CD4-positive, alpha-beta T cell treated with Interleukin-15 for 4 hours (primary cell): ENCODE results near the gene CKB.

Source experiments
- DNase-seq: peaks from one replicate; pipeline ENCODE4 v3.0.0-alpha.2; 2020; ENCODE audit warnings: low spot score

The CKB gene

DNA sequence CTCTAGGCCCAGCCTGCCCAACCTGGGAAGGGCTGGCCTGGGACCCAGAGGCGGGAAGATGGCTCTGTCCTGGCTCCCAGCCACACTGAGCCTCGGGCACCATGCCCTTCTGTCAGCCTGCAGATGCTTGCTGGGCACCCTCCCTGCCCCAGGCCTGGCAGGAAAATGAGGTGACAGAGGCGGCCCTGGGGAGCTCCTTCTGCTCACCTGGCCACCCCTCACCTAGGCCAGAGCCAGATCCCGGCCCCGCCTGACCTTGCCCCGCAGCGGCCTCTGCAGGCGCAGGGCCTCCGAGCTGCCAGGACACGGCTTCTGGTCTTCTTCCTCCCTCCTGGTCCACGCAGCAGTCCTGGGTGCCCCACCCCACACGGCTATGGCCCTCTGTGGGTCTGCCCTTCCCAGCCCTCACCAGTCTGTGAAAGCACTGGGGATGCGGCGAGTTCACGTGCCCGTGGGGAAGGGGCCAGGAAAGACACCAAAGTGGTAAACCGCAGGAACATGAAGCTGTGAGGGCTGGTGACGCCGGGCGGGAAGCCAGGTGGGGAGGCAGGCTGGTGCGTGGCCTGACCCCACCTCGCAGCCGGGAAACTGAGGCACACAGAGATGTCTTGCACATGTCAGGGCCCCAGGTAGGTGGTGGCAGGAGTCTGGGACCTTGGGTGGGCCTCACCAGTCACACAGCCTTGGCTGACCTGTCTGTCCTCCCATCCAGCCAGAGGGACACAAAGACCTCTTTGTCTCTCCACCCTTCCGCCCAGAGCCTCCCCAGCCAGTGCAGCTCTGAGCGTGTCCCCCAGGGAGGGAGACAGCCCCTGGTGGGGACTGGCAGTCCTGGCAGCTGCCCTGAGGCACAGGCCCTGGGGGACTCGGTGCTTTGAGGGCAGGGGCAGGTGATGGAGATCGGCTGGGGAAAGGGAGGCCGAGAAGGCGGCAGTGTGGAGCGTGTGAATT lies 27.0 kb upstream of the CKB start:
- DNase-seq, result no peak

DNA sequence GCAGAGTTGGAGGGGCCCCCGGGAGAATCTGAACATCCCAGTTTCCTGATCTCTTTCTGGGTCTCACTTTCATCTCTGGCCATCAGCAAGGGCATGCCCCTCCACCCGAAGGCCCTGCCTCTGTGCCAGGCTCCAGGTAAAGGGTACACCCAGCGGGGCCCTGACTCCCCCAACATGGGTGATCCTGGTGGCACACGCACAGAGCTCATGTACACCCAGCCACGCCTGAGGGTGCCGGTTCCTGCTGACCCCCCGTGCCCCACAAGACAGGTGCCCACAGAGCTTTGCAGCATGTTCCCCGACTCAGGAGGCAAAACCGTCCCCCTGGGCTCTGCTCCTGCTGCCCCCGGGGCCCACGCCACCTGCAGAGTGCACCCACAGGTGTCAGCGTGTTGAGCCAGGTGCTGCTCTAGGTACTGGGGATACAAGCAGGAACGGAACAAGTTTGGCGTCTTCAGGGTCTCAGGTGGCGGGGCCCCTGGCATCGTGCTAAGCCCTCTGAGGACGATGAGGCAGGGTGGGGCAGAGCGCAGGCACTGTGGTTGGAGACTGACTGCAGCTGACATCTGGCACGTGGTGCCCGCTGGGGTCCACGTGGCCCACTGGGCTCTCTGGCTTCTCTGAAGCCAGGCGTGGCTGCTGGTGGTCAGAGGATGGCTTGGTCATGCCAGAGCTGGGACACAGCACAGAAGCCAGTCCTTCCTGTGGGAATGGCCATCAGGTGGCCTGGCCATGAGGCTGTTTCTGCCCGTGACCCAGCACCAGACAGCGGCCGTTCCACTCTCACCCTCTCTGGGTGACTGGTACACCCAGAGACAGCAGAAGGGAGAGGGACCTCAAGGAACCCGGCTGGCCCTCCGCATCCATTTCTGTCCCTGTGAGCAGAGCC lies 26.1 kb upstream of the CKB start:
- no peak for DNase-seq

DNA sequence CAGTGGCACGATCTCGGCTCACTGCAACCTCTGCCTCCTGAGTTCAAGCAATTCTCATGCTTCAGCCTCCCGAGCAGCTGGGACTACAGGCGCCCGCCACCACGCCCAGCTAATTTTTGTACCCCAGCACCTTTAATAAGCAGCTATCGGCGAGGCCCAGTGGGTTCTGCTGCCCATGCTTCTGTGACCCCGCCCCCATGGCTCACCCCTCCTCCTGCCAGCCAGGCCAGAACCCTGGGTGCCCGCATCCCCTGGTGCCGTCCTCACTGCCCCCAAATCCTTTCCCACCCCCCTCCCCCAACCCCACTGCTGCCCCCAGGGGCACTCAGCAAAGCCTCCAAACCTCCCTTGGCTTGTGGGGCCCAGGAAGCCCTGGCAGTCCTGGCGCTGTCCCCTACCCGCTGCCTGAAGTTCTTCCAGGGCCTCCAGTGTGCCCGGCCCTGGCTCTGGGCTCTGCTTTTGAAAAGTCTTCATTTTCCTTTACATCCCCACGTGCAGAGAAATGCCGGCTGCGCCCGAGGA lies 25.4 kb upstream of the CKB start:
- no peak for DNase-seq

DNA sequence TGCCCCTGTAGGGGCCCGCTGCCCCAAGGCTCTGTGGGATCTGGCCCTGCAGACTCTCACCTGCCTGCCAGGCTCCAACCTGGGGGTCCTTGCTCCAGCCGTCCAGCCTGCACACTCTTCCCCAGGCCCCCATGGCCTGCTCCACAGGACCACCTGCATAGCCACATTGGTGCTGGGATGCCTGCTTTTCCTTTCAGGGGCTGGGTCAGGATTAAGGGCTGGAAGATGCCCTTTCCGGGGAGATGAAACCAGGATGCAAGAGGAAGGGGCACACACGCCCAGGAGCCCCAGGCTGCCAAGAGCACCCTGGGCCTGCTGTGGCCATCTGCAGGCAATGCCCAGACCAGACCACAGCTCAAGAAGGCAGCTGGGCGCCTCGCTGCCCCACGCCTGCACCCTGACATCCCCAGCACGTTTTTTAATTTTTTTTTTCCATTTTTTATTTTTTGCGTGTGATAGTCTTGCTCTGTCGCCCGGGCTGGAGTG lies 24.9 kb upstream of the CKB start:
- DNase-seq, result no peak

DNA sequence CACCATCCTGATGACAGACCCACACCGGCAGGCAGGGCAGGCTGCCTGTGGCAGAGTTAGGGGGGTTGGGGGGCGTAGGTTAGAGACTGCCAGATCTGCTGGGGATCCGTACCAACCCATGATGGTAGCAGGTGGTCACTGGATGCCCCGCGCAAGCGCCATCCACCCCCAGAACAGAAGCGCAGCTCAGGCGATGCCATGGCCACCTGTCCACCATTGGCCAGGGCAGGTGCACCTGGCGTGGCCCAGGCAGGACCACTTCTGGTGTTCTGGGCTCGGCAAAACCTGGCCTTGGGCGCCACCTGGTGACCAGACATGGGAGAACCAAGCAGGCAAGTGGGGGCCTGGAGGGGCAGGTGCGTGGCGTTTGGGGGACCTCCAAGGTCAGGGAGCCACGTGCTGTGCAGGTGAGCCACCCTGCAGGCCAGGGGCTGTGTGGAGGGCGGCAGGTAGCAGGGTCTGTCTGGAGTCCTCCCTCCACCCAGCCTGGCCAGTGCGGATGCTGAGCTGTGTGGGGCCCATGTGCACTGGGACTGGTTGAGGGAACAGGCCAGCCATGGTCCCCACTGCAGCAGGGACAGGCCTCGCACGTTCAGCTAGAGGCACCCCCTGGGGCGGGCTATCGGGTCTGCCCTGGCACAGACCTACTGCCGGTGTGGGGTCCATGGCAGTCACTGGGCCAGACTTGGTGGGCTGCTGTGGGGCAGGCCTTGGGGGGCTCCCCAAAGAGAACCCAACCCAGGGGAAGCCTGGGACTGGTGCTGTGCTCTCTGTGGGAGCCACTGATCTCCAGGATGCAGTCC lies 24.2 kb upstream of the CKB start:
- peak; percentile 75 for DNase-seq

DNA sequence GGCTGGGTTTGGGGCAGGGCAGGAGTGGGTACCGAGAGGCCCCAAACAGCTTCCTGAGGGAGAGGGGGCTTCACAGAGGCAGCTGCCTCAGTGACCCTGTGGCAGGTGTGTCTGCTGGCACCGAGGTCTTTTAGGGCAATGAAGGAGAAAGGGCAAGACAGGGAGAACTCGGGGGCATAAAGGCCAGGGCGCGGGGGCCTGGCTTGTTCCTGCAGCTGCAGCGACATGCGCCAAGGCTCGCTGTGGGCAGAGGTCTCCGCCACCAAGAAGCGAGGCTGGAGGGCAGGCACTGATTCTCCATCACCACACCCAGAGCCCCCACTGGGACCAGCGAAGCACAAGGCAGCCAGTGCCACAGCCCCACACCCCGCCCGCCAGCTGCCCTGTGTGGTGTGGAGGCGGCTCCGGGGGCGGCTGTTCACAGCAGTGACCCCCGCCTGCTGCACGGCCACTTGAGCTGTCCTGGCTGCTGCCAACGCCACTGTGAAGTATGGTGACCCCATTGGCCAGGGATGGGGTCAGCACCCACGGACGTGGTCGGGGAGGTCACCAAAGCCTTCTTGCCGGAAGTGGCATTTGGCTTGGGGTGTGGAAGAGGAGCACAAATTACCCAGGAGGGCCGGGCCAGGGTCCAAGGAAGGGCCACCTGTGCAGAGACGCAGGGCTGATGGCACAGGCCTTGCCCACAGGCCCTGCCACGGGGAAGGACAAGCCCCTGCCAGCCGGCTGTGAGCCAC lies 23.5 kb upstream of the CKB start:
- no peak for DNase-seq

DNA sequence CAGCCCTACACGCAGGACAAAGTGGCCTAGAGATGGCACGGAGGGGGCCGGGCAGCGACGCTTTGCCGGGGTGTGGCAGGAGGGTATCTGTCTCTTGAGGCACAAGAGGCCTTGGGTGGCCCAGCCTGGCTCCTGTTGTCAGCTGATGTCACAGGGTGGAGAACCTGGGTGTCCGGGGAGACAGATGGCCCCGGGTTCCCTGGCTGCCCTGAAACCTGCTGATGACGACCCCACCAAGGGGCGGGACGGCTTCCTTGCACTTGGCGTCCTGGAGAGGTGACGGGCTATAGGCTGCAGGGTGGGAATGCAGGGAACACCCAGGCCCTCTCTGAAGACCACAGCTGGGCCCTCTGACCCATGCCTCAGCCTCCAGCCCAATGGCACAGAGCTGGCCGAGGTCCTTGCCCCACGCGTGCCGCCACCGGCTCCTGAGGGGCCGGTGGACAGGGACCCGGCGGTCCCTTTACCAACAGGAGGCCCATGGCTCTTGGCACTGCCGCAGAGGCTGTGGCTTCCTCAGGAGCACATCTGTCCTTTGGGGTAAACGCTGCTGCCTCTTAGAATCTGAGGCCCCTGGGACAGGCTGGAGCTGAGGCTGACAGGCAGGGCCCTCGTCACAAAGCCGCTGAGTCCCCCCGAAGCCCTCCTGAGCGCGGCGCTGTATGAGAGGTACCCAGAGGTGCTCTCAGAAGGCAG lies 22.7 kb upstream of the CKB start:
- DNase-seq, result no peak

DNA sequence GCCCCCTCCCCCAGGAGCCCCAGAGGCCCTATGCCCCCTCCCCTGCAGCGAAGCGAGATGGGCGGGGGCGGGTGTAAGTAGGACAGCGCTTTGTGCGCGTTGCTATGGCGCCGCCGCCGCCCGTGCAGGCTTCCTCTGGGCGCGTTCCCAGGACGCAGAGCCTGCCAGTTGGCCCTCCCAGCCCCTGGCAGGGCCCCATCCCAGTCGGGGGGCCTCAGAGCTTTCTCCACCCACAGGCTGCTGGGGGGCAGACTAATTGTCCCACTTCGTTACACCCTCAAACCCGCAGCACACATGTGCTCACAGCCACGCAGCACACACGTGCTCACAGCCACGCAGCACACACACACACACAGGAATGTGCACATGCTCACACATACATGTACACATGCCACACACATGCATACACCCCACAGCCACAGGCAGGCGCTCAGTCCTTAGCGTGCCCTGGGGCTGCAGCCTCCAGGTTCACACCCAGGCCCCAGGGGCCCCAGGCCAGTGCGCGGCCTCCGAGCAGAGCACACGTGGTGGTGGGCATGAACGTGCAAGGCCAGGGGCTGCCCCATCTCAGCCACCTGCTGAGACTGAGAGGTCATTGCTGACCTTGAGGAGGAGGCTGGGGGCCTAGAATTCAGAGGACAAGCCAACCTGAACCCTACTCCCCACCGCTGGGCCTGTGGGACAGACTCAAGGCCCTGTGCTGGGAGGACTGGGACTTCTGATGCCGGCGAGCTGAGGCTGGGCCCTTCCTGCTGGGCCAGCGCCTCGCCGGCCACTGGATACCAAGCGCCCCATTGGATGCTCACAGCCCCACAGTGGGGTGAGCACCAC lies 22.0 kb upstream of the CKB start:
- DNase-seq, result no peak

DNA sequence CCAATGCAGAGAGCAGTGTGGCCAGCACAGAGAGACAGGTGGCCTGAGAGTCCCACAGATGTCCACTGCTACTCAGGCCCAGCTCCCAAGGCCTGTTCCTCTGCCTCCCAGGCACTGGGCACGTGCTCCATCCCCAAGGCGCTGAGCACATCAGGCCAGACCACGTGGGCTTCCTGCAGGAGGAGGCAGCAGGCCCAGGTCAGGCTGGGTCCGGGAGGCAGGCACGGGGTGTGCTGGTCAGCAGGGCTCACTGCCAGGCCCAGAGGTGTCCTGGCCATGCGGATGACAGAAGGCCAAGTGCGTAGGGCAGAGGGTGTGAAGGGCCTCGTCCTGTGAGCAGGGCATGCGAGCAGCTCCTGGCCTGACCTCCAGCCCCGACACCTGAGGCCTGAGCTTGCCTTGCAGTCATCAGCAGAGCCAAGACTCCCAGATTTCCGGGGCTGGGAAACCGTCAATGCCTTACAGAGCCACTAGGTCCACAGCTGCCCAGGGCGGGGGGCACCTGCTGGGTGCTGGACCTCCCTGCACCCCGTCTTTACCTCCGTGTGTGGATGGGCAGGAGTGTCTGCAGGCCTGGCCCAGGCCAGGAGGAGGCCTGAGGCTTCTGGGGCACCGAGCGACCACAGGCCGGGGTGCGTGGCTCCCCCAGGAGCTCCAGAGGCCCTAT lies 21.2 kb upstream of the CKB start:
- DNase-seq, result no peak

DNA sequence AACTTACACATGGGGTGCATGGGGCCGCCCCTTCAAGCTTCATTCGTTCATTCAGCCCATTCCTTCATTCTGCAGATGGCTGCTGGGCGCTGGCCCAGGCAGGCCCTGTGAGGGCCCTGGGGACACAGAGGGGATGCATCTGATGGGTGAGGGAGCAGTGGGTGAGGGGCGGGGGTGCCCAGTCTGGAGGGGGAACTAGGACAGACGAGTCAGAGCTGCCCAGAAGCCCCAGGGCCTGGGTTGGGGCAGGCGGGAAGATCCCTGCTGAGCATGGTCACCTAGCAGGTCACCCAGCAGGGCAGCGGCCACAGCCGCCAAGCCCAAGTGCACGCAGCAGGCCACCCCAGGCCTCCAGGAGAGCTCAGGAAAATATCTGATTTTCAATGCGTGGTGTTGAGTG lies 20.5 kb upstream of the CKB start:
- no peak for DNase-seq

DNA sequence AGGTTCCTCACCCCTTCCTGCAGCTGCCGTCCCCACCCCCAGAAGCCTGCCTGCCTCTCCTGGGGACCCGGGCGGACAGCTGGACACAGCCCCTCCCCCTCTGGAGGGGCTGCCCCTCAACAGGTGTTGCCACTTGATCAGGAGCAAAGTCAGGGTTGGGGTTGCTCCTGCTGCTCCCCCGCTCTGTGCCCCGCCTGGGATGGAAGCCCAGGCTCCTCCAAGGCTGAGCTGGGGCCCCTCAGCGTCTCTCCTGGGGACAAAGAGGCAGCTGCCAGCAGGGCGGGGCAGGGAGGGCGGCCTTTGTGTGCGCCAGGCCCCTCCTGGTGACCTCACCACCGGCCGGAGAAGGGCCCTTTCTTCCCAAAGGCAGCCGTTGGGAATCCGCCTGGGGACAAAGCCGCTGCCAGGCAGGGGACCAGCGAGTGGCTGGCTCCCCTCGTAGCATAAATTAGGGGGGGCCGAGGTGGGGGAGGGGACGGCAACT lies 20.0 kb upstream of the CKB start:
- no peak for DNase-seq

DNA sequence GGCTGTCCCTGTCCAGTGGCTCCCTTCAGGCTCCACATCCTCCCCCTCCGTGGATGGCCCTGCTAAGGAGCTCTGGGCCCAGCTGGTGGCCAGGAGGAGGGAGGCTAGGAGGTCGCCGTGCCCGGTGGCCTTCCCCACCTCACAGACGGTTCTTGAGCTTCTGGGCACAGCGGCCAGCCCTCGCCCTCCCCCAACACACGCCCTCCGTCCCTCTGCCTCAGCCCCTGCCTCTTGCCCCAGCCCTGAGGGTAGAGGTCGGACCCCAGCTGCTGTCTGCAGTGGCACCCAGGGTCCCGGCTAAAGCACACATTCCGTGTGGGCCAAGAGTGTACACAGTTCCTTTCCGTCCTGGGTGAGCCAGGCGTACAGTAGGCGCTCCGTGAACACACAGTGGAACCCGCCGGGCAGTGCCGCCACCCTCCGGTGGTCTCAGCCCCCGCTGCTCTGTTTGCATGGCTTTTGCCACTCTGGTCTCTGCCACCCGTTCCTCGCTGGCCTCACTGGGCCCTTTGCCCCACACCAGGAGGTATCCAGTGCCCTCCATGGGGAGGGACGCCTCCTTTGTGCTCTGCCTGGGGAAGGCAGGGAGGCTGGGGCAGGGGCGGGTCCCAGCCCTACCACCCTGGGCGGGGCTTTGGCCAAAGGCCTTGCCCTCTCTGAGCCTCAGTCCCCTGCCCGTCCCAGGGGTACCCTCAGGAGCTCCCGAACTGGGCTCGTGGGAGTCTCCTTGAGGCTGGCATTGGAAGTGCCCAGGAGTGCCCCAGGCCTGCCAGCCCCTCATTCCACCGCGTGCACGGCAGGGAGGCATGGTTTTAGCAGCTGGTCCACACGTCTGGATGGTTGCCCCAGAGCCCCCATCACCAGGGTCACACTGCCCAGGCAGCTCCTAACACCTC lies 19.3 kb upstream of the CKB start:
- DNase-seq, result no peak

DNA sequence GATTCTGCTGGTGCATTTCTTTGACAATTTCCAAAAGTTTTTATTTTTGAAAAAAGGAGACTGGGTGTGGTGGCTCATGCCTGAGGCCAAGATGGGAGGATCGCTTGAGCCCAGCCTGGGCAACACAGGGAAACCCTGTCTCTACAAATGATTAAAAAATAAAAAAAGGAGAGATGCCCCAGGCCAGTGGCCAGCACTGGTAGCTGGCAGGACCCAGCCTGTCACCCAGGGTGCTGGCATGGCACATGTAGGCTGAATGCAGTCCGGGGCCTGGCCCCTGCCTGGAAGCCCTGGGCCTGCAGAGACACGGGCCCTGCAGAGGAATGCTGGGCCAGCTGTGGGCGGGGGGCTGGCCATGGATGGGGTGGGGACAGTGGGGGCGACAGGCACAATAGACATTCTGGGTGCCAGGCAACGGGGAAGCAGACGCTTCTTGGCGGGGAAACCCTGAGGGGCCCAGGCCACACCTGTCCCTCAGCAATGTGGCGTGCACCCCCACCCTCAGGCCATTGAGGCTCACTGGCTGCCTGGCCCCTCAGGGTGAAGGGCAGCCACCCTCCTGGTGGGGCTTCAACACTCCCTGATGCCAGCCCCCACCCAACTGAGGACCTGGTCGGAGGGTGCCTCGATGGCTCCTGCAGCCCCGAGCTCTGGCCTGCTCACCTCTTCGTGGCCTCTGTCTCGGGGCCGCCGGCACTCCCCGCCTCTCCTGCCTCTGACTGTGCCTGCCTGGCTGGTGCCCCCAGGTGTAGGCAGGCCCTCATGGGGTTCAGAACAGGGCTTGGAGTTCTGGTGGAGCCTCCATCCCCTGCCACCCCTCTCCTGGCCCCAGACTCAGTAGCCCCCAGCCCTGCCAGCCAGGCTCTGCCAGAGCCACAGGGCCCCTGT lies 18.4 kb upstream of the CKB start:
- no peak for DNase-seq

DNA sequence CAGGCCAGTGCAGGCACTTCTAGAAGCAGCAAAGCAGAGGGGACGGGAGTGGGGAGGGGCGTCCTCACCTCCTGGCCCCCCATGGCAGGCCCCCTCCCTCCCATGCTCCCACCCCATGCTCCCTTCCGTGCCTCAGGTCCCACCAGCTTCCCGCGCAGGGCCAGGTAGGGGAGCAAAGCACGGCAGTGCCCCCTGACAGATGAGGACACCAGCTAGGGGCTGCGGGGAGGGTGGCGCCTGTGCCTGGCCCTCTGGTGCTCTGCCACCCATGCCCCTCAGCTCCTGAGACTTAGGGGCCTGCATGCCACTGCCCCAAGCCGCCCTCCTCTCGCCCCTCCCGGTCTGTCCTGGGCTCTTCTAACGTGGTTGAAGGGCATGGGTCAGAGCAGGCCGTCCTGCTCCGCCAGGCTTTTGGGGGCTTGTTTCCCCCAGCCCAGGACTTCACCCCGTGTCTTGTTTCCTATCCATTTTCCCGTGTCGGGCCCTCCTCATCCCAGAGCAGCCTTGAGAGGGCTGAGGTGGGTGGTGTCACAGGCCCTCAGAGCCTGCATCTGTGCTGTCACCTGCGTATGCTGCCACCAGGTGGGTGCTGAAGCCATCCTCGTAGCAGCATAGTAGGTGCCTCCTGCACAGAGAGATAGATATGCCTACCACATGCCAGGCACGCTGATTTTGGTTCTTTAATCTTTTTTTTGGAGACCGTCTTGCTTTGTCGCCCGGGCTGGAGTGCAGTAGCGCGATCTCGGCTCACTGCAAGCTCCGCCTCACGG lies 16.6 kb upstream of the CKB start:
- DNase-seq, result no peak

DNA sequence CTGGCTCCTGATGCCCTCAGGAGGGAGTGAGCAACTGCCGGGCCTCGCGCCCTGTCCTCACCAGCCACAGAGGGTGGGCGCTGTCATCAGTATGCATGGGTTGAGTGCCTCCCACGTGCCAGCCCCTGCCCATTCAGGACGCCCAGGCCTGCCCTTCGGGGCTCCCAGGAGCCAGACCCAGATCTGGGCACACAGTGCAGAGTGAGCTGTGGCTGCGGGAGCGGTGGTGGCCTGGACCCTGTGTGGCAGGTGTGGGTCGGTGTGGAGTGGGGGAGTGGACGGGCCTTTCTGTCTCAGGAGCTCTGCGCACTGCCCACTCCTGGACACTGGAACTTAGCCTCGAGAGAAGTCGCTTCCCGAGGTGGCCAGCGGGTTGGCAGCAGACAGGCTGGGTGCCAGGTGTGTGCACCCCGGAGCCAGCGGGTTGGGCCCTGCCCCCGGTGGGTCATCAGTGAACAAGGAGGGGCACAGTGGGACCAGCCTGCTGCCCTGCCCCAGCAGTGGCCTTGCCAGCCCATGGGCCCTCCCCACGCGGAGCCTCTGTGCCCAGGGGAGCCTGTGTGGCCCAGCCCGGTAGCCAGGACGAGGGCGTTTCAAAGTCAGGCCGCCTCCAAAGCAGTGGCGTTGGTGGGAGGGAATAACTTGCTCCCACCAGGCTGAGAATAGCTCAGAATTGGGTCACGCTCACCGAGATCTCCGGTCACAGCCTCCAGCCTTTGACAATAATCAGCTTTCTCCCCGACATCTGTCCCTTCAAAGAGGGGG lies 15.8 kb upstream of the CKB start:
- no peak for DNase-seq
